Mononuclear cell (primary cell): ENCODE results near the gene SIGLEC10. TPM values are rescaled to one million over a fixed set of nuclear protein-coding genes. Genes with fewer than 3 reads are reported as not detected.
A peak's percentile ranks its signal among the peaks of the same experiment; 100 is the strongest.

Experiments
- H3K27me3 ChIP-seq: 2 replicates; pipeline ENCODE4 v1.6.0; 2011; ENCODE audit warnings: low read length, control low read depth; ENCODE audit not compliant: insufficient read depth
- H3K4me1 ChIP-seq: 2 replicates; pipeline ENCODE4 v1.5.1; 2011; ENCODE audit warnings: mild to moderate bottlenecking, low read length, control low read depth; ENCODE audit not compliant: insufficient read depth
- H3K4me3 ChIP-seq: 2 replicates; pipeline ENCODE4 v1.5.1; 2011; ENCODE audit warnings: mild to moderate bottlenecking, low read length, moderate library complexity
- H3K9me3 ChIP-seq: 2 replicates; pipeline ENCODE4 v1.5.1; 2011; ENCODE audit warnings: low read depth, mild to moderate bottlenecking, control low read depth, low read length
- total RNA-seq: library from RNA; depleted of rRNA; stranded (reverse); fragments of >200 nt; gene quantifications from one replicate; pipeline ENCODE4 v1.2.3, GENCODE V29; 2012

The SIGLEC10 gene
- total RNA-seq, 1 donor: 12.0 TPM

DNA sequence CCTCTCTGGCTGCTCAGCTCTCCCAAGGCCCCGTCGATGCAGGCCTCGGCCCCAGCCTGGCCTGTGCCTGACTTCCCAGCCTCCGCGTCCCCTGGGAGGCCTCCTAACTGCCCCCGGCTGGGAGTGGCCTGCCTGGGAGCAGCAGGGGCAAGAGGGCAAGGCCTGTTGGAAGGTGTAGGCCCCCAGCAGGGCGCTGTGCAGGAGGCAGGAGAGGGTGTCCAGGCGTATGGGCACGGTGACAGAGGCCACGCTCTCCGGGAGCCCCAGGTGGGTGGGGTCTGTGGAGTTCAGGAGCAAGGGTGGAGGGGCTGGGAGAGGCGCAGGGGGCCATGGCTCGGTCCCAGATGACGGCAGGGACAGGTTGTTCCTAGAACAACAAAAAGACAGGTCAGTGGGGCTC, 28.3 kb downstream of the SIGLEC10 start:
- Histone ChIP-seq H3K4me3 (no peak overlapping the region), H3K9me3 (no peaks in the 10 kb centered on the region), H3K27me3 (no peaks in the 10 kb centered on the region), H3K4me1 (peaks cover 20% of the 10 kb centered on the region)

DNA sequence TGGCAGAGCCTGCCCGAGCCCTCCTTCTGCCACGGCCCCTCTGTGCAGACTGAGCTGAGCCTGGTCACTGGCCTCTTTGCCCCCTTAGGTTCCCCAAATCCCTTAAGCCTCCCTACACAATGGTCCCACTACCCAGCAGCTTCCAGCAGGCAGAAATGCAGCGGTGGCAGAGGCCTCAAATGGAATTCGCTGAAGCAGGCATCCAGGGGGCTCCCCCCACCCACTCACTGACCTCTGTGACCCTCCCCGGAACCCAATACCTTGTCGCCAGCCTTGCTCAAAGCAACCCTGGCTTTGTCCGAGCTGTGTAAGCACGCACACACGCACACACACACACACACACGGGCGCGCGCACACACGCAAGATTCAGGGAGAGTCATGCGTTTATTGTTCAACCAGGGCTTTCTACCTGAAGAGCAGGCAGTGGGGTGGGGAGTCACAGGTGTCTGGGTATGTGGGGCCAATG, 29.5 kb downstream of the SIGLEC10 start, which contains the start of gene LIM2:
Gene LIM2 (minus strand): TSS at position 51 of the 466 bp plus-strand sequence. CDS start 531 bp downstream, outside the sequence.
- Histone ChIP-seq H3K4me1 (peaks cover 14% of the 10 kb centered on the region), H3K9me3 (no peaks in the 10 kb centered on the region), H3K4me3 (peak within 1 kb of the TSS; percentile 30)

DNA sequence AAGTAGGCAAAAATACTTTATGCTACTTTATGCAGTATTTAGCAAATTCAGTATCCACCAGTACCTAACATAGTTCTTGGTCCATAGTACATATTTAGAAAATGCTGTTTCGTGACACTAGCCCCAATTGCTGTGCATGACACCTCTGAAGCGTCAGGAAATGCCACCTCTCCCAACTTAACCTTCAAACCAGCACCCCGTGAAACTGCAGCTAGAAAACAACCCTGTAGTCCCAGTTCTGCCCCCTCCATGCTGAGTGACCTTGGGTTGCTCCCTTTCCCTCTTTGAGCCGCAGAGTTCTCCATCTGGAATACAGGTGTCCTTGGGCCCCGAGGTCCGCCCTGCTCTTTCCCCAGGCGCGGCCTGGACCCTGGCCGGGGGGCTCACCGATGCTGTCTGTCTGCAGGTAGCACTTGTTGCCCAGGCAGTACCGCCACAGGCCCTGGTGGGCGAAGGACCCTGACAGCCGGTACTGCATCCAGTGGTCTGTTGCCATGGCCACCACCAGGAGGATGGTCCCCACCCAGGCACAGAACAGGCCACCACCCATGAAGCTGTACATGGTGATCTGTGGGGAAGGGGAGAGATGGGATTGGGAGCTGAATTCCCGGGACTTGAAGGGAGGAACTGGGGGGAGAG, 30.4 kb downstream of the SIGLEC10 start:
- Histone ChIP-seq H3K4me1 (peaks cover 14% of the 10 kb centered on the region), H3K4me3 (peak overlapping the region; percentile 30), H3K27me3 (no peaks in the 10 kb centered on the region), H3K9me3 (no peaks in the 10 kb centered on the region)

More for the DNA sequence above, 29.5 kb downstream of the SIGLEC10 start, which contains the start of gene LIM2:
- H3K27me3 ChIP-seq: no peaks in the 10 kb centered on the region

DNA sequence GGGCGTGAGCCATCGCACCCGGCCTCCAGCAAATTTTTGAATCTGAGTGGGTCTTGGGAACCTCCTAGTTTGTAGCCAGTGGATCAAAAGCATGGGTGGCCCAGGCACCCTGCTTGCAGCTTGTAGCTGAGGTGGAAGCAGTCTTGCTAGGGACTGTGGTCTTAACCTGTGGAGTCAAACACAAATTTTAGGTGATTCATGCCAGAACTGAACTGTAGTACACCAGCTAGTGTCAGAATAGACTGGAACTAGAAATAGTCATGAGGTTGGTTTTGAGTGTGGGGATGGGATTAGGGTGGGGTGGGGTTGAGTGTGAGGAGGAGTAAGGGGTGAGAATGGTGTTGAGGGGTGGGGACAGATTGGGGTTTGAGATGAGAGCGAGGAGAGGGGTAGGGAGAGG, 35.4 kb downstream of the SIGLEC10 start:
- no peaks in the 10 kb centered on the region for H3K9me3 ChIP-seq
- no peaks in the 10 kb centered on the region for H3K27me3 ChIP-seq
- no peak overlapping the region for H3K4me3 ChIP-seq
- H3K4me1 ChIP-seq: no peaks in the 10 kb centered on the region

DNA sequence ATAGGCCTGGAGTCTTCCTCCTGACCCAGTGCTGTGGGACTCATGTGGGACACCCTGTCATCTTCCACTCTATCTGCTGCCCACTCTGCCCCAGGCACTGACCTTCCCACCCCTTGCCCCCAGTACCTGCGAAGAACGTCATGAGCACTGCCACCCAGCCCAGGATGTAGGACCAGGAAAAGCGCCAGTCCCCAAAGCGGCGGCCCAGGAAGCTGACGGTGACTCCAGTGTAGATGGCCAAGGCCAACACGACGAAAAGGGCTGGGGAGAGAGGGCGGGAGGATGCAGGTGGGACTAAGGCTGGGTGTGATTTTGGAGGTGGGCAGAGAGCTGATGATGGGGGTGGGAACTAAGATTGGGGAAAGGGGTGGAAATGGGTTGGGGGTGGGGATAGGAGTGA, 37.1 kb downstream of the SIGLEC10 start:
- Histone ChIP-seq H3K27me3 (no peaks in the 10 kb centered on the region), H3K4me1 (peaks cover 10% of the 10 kb centered on the region), H3K9me3 (no peaks in the 10 kb centered on the region), H3K4me3 (no peak overlapping the region)

DNA sequence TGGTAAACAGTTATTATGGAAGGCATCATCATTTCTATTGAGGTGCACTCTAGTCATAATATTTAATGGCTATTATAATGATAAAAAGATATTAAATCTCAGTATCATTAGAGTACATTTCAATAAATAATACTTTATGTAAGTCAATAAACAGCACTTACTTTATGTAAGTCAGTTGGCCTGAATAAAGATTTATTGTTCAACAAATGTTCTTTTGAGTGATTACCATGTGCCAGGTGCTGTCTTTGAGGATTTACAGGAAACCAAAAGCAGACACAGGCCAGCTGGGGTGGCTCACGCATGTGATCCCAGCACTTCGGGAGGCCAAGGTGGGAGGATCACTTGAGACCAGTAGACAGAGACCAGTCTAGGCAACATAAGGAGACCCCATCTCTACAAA, 40.0 kb downstream of the SIGLEC10 start:
- H3K4me3 ChIP-seq: no peak overlapping the region
- no peaks in the 10 kb centered on the region for H3K9me3 ChIP-seq
- H3K27me3 ChIP-seq: no peaks in the 10 kb centered on the region
- H3K4me1 ChIP-seq: peaks cover 39% of the 10 kb centered on the region

DNA sequence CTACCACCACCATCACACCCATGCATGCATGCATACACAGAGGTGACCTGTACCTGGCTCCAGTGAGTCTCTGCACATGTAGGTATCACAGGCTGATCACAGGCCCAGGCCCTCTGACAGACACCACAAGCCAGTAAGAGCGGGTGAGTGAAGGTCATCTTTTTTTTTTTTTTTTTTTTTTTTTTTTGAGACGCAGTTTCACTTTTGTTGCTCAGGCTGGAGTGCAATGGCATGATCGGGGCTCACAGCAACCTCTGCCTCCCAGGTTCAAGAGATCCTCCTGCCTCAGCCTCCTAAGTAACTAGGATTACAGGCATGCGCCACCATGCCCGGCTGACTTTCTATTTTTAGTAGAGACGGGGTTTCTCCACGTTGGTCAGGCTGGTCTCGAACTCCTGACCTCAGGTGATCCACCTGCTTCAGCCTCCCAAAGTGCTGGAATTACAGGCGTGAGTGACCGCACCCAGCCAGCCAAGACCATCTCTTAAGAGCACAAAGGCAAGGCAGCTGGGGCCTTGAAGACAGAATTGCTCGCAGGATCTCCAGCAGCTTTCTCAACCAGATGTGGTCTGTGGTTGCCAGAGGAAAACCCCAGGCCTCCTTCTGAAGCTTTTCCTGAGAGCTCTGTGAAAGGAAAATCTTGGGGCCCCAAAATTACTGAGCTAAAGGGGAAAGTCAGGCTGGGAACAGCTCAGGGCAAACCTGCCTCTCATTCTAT, 41.8 kb downstream of the SIGLEC10 start:
- no peaks in the 10 kb centered on the region for H3K27me3 ChIP-seq
- no peak overlapping the region for H3K4me3 ChIP-seq
- no peaks in the 10 kb centered on the region for H3K9me3 ChIP-seq
- peaks cover 57% of the 10 kb centered on the region for H3K4me1 ChIP-seq

DNA sequence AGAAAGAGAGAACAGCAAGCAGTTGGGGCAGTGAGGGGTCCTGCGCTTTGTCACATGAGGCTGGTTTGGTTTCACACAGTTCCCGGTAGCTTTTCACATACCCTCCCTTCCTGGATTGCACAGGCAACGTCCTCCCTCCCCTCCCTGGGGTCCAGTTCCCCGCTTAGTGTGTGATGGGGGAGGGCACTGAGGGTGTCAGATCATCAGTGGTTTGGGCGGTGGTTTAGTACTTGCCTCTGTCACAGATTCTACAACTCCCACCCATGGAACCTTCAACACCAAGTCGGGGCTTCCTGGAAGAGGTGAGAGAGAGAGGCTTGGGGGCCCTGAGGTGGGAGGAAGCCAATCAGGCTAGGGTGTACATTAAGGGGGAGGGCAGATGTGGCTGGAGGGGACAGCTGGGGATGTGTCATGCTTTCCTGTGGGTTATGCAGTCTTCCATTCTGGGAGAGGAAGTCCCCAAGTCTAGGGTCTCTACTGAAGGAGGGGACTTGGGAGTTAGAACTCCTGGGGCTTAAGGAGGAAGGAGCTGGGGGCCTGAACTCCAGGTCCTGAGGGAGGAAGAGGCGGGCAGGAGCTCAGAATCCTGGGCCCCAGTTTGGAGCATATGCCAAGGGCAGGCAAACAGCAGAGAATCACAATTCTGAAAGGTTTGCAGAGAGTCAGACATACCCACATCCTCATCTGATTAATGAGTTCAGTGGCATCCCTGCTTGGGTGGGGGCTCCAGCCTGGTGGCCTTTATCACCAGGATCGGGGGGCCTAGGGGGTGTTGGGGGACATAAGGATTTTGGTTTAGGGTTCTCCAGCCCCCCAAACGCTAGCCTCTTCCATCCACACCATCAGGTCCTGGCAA, 44.6 kb downstream of the SIGLEC10 start, which contains the start of gene NKG7:
Gene NKG7 (minus strand): TSS at position 6 of the 856 bp plus-strand sequence. CDS start 119 bp downstream, outside the sequence.
- no peaks in the 10 kb centered on the region for H3K27me3 ChIP-seq
- peaks cover 74% of the 10 kb centered on the region for H3K4me1 ChIP-seq
- H3K4me3 ChIP-seq: peak within 1 kb of the TSS; percentile 50
- H3K9me3 ChIP-seq: no peaks in the 10 kb centered on the region

DNA sequence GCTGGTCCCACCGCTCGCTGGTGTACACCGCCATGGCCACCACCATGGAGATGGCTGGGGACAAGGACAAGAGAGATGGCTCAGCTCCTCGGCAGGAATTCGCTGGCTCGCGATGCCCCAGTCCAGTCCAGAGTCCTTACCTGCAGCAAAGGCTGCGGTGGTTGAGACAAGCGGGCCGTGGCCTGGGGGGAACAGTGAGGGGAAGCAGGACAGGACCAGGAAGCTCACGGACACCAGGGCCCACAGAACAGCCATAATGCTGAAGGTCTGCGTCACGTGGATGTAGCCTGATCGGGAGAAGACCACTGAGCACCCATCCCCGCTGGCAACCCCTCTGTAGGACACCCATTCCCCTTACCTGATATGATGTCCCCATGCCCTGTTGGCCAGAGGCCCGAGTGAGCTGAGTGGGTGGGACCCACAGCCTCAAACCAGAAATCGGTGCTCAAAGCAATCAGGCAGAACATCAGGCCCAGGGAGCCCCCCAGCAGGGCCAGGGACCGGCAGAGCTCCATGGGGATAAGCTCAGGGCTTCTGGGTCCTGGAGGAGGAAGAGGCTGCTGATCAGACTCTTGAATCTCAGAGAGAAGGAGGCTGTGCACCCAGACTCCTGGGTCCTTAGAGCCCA, 45.3 kb downstream of the SIGLEC10 start:
- Histone ChIP-seq H3K4me1 (peaks cover 79% of the 10 kb centered on the region), H3K9me3 (no peaks in the 10 kb centered on the region), H3K27me3 (no peaks in the 10 kb centered on the region), H3K4me3 (peak overlapping the region; percentile 50)

DNA sequence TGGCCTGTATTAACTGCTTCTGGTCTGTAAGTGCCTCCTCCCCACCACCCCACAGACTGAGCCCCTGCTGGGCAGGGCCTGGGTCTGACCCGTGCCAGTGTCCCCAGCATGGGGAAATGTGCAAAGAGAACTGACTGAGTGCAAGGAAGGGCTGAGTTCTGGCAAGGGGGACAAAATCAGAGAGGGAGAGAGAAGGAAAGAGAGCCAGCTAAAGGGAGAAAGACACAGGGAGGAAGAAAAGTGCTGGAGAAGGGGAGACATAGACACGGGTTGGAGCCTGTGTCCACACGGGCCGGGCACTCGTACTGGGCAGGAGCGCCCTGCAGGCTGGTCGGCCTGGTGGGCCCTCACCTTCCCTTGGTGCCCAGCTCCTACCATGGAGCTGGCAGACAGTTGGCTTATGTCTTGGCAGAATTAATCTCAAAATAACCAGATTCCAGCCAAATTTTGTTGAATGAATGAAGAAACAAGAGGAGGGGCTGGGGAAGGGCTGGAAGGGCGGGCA, 46.2 kb downstream of the SIGLEC10 start:
- Histone ChIP-seq H3K9me3 (no peaks in the 10 kb centered on the region), H3K4me3 (peak overlapping the region; percentile 50), H3K27me3 (no peaks in the 10 kb centered on the region), H3K4me1 (peaks cover 85% of the 10 kb centered on the region)

DNA sequence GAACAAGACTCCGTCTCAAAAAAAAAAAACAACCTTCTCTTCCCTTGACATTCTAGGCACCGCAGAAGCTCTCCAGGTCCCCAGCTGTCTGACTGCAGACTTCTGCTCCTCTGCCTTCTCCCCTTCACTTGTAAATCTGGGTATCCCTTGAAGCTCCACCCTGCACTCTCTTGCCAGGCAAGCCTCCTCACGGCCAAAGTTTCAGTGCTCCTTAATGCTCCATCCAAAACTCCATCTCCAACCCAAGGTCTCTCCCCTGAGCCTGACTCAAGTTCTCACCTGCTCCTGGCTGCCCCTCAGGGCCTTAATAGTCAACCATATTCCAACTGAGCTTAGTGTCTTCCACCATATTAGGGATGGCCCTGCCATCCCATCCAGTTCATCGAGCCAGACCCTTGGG, 47.2 kb downstream of the SIGLEC10 start:
- Histone ChIP-seq H3K27me3 (no peaks in the 10 kb centered on the region), H3K4me1 (peaks cover 83% of the 10 kb centered on the region), H3K9me3 (no peaks in the 10 kb centered on the region), H3K4me3 (peak overlapping the region; percentile 50)

DNA sequence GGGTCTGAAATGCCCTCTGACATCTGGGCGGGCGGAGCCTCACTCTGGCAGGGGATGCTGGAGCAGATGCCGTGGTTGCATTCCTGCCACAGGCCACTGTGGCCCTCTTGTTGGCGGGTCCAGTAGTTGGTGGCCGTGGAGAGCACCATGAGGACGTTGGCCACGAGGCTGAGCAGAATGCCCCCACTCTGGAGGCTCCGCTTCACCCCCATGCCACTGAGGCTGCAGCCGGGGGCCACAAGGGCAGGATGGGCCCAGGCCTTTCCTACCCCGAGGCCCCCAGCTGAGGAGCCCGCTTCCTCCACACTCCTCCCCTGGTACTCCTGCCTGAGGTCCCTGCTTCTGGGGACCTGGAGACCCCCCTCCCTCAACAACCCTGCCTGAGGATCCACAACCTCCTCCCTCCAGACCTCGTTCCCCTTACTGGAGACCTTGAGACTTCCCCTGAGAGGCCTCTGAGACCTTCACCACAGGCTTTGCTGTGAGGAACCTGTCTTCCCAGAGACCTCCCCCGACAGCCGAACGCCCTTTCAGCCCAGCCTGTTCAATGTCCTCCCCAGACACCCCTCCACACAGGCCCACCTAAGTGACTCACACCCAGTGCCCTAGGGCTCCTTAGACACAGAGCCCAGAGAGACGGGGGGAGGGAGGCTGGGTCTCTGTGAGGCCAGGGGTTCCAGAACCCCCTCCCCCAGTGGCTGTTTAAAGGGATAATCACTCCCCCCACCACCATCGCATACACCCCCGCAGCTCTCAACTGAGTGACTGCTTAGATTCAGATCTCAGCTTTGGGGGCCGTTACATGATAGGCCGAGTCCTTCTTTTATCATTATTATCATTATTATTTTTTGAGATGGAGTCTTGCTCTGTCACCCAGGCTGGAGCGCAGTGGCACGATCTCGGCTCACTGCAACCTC, 48.8 kb downstream of the SIGLEC10 start, which contains the start of gene CLDND2:
Gene CLDND2 (minus strand): TSS at position 638 of the 917 bp plus-strand sequence. CDS start 426 bp downstream, at position 212.
- Histone ChIP-seq H3K27me3 (no peaks in the 10 kb centered on the region), H3K9me3 (no peaks in the 10 kb centered on the region), H3K4me1 (peaks cover 76% of the 10 kb centered on the region), H3K4me3 (peak within 1 kb of the TSS; percentile 85)

DNA sequence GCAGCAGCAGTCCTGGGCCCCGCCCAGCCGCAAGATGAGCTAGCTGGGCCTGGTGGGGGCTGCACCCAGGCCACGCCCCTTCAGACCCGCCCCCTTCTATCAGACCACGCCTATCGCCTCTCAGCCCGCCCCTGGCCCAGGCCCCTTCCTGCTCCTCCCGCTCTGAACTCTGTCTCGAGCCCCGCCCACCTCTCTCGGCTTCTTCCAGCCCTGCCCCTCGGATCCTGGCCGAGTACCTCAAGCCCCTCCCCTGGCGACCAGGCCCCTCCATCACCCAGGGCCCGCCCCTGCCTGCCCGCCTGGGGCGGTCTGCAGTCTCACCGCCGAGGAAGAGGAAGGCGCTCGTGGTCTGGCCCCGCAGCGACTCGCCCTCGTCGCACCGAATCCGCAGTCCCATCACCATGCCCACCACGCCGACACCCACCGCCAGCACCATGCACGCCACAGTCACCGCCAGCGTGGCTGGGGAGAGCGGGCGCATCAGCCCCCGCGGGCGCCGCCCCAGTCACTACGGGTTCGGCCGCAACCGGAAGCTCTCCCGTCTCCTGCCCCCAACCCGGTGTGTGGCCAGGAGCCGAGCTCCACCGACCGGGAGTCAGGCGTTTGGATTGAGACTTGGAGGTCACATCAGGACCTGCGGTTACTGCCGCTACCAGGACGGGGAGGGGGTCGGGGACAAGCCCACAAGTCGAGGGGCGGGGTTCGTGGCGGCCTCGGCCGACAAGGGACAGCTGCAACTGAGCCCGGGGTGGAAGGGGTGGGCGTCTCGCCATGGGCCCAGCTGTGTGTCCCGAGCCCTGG, 49.7 kb downstream of the SIGLEC10 start:
- H3K4me3 ChIP-seq: peak overlapping the region; percentile 85
- peaks cover 71% of the 10 kb centered on the region for H3K4me1 ChIP-seq

More for the DNA sequence above, 49.7 kb downstream of the SIGLEC10 start:
- Histone ChIP-seq H3K9me3 (no peaks in the 10 kb centered on the region), H3K27me3 (no peaks in the 10 kb centered on the region)
